LHCN-M2 (cell line): ENCODE data around the gene CREB5. TPM values are rescaled to one million over a fixed set of nuclear protein-coding genes. Genes with fewer than 3 reads are reported as not detected.
"Not testable (repeated sequence)": the region's sequence is repeated elsewhere in the genome, so short reads cannot be mapped to it uniquely, and the experiment has no call there.

Source experiments
- DNase-seq: peaks from one replicate; pipeline ENCODE4 v3.0.0-alpha.2; 2012; ENCODE audit warnings: low read depth
- polyA plus RNA-seq: library from polyadenylated mRNA; unstranded; fragments of >200 nt; gene quantifications from one replicate; pipeline ENCODE4 v1.2.1, GENCODE V29; 2012; ENCODE audit warnings: missing spikeins
- total RNA-seq: library from RNA; depleted of rRNA; stranded (reverse); fragments of >200 nt; gene quantifications from 2 replicates; pipeline ENCODE4 v1.2.3, GENCODE V29; 2014; rRNA removed

The CREB5 gene, protein sequence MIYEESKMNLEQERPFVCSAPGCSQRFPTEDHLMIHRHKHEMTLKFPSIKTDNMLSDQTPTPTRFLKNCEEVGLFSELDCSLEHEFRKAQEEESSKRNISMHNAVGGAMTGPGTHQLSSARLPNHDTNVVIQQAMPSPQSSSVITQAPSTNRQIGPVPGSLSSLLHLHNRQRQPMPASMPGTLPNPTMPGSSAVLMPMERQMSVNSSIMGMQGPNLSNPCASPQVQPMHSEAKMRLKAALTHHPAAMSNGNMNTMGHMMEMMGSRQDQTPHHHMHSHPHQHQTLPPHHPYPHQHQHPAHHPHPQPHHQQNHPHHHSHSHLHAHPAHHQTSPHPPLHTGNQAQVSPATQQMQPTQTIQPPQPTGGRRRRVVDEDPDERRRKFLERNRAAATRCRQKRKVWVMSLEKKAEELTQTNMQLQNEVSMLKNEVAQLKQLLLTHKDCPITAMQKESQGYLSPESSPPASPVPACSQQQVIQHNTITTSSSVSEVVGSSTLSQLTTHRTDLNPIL
- total RNA-seq: 6.5 and 9.0 TPM in 2 replicates
- polyA plus RNA-seq: 1.2 TPM

- DNase-seq: no peak
These were observed at the start of gene CREB5 for GRCh38 chr7:28411876-28412662. Gene CREB5, plus strand, starts transcription at chr7:28412518. Its CDS starts 397 bp downstream, at chr7:28412915.

- no peak for DNase-seq
These were observed 49.5 kb upstream of the CREB5 start for GRCh38 chr7:28362812-28363211.

GRCh38 chr7:28364082-28364481, 48.2 kb upstream of the CREB5 start:
- DNase-seq: no peak

- DNase-seq: no peak
These were observed 42.8 kb upstream of the CREB5 start for GRCh38 chr7:28369523-28369922.

DNA sequence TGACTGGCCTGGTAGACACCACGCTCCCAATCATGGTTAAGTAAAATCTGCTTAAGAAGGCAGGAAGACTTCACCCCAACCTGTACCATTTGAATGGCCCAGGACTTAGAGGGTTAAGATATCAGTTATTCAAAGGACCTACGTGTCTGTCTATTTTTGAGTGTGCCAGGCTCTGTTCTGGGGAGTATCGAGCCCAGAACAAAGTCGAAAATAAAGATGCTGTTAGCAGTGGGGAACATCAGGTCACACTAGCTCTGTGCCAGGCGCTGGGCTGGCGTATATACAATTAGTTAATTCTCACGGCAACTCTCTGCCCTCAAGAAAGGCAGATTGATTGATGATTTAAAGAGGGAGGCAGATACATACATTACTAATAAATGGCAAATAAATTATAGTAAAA, 40.5 kb upstream of the CREB5 start:
- no peak for DNase-seq

DNA sequence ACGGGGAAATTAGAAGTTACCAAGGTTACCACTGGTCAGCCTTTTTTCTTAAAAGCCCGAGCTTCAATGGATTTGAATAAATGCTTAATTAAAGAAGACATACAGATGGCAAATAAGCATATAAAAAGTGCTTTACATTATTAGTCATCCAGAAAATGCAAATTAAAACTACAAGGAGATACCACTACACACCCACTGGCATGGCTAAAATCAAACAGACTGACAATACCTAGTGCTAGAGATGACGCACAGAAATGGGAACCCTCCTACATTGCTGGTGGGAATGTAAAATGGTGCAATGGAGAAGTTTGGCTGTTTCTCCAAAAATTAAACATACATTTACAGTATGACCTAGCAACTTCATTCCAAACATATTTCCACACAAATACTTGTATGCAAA, 38.3 kb upstream of the CREB5 start:
- no peak for DNase-seq

- DNase-seq: peak; percentile 13
These were observed 36.6 kb upstream of the CREB5 start for GRCh38 chr7:28375729-28376128.

- DNase-seq: no peak
These were observed 35.7 kb upstream of the CREB5 start for GRCh38 chr7:28376634-28377033.

DNA sequence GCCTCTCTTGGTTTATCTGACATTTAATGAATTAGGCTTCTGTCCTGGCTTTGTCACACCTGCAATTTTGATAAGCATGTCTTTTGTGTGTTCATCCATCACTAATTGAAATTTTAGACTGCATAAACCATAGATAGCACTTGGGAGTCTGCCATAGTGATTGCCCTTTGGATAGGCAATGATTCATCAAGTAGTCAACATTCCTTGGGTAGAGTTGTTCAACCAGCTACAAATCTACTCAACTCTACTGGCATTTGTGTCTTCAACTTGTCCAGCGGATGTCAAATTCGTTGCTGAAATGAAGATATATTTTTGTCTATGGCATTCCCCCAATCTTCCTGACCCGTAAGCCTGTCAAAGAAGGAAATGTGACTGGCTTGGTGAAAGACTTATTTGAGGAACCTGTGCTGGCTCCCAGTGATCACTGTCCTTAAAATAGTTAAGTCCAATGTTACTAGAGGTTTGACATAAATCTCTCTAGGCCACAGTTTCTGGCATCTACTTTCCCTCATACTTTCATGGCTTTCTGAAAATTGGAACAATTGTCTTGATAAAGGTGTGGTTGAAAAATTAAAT, 33.7 kb upstream of the CREB5 start:
- DNase-seq: peak; percentile 38

DNA sequence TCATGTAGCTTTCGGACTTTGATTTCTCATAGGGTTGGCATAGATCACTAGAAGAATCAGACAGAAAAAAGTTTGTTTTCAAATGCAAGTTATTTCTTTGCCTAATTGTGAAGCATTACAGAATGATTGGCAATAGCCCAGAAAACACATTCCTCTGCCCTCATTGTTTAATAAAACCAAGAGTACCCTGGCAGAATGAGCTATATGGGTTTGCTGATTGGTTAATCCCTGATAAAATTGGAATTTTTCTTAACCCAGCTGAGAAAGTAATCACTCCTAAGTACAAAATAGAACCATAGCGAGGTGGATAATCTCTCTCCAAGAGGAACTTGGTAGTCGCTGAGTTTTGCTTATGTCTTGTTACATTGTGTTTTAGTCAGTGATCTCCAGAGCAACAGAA, 30.9 kb upstream of the CREB5 start:
- no peak for DNase-seq

DNA sequence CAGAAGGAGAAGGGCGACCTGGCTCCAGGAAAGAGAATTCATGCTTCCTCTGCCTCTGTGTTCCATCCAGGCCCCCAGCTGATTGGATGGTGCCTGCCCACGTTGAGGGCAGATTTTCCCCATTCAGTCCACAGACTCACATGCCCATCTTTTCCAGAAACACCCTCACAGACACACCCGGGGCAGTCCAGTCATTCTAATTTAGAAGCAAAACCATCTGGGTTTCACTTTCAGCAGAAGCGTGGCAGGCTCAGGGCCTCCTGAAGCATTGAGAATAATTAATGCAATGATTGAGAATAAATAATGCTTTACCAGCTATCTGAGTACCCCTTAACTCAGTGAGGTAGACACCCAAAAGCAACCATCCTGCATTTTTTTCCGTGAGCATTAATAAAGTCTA, 30.2 kb upstream of the CREB5 start:
- no peak for DNase-seq

DNA sequence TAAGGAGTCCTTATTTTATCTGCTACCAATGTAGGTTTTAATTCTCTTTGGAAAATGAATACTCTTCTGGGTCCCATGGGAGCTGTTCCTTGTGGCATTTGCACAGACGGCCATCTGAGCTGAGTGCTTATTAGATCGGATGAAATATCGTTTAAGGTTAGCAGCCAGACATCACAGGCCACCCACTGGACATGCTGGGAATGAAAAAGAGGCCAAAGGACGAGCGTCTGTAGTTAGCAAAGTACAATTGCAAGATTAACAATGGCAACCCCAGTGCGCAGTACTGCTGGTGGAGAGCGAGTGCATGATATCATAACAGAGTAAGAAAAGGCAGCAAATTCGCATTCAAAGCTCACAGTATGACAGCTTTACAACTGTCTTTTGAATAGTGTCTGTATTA, 28.3 kb upstream of the CREB5 start:
- DNase-seq: no peak

- DNase-seq: peak; percentile 79
These were observed 22.6 kb upstream of the CREB5 start for GRCh38 chr7:28389504-28390395.

- DNase-seq: no peak
These were observed 21.9 kb upstream of the CREB5 start for GRCh38 chr7:28390426-28390825.

DNA sequence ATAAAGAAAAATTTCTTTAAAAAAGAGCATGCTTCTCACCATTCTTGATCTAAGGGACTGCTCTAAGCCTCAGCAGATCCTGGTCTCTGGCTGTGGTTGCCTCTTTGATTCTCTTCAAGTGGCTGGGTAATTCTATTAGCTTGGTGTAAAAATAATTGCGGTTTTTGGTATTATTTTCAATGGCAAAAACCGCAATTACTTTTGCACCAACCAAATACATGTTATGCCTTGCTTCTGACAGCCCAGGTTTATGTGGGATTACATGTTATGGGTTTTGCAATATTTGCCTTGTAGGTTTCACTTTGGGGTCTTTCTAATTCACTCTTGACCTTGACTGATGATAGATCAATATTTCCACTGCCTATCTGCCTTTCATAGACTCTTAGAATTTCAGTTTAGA, 20.0 kb upstream of the CREB5 start:
- DNase-seq: no peak

DNA sequence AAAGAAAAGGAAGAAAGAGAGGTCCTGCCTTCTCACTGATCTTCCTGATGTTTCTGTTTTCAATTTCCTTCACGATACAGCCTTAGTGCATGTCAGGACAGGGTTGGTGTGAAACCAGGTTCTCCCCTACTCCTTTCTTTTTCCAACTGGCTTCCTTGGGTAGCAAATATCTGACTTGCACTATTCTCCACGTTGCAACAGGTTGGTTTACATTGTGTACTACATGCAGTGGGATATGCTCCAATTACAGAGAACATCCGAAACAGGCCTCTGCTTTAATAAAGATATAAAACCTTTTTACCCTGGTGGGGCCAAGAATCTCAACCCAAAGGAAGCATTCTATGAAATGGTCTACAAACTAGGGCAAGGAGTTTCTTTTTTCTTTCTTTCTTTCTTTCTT, 16.9 kb upstream of the CREB5 start:
- no peak for DNase-seq

DNA sequence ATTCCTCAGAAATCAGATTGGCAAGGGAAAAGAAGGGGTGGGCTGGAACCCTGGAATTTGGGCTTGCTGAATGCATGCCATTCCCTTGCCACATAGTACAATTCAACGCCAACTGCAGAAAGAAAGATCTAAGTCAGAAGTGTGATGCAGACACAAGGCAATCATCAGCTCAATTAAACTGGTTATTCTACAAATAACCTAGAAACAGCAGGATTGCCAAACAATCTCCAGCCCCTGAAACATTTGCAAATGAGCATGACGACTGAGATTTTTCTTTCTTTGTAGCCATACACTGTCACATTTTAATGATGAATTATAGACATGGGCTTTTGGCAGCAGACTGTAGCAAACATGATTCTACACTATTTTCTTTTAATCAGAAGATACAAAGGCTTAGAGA, 16.5 kb upstream of the CREB5 start:
- DNase-seq: no peak

- DNase-seq: no peak
These were observed 15.2 kb upstream of the CREB5 start for GRCh38 chr7:28397141-28397540.

GRCh38 chr7:28400838-28401360, 11.4 kb upstream of the CREB5 start:
- no peak for DNase-seq

GRCh38 chr7:28401567-28401966, 10.8 kb upstream of the CREB5 start:
- not testable (repeated sequence) for DNase-seq

GRCh38 chr7:28405662-28406061, 6.7 kb upstream of the CREB5 start:
- DNase-seq: peak; percentile 84
